T-helper 9 cell (primary cell): ENCODE results near the gene PLEKHM3.

Experiments
- DNase-seq: peaks from one replicate; pipeline ENCODE4 v3.0.0-alpha.2; 2020
- total RNA-seq, 2 donors: gene quantifications; one replicate each; lab custom pipeline; 2026; lab: John Stamatoyannopoulos, UW

The PLEKHM3 gene
- 22.4 to 23.7 reads per million in 2 donors for total RNA-seq

- peak; percentile 46 for DNase-seq
Measured at GRCh38 chr2:208025037-208025813, at the start of gene PLEKHM3. TSS of gene PLEKHM3 (minus strand) at chr2:208025527. CDS start at chr2:208001639, 23,888 bp downstream.

GRCh38 chr2:208074610-208075356 is 49.5 kb upstream of the PLEKHM3 start:
- no peak for DNase-seq

GRCh38 chr2:208072250-208072892 is 47.0 kb upstream of the PLEKHM3 start:
- DNase-seq = peak; percentile 29

- DNase-seq = no peak
Measured at GRCh38 chr2:208069186-208069585, 43.9 kb upstream of the PLEKHM3 start.

- DNase-seq = no peak
Measured at GRCh38 chr2:208066016-208066415, 40.7 kb upstream of the PLEKHM3 start.

GRCh38 chr2:208065476-208065875 is 40.1 kb upstream of the PLEKHM3 start:
- DNase-seq = no peak

- DNase-seq = no peak
Measured at GRCh38 chr2:208064220-208064961, 39.1 kb upstream of the PLEKHM3 start.

GRCh38 chr2:208062961-208063360 is 37.6 kb upstream of the PLEKHM3 start:
- DNase-seq = no peak

- DNase-seq = no peak
Measured at GRCh38 chr2:208062113-208062512, 36.8 kb upstream of the PLEKHM3 start.

GRCh38 chr2:208057108-208057507 is 31.8 kb upstream of the PLEKHM3 start:
- no peak for DNase-seq

- no peak for DNase-seq
Measured at GRCh38 chr2:208049441-208049840, 24.1 kb upstream of the PLEKHM3 start.

GRCh38 chr2:208049006-208049405 is 23.7 kb upstream of the PLEKHM3 start:
- DNase-seq = no peak

GRCh38 chr2:208047840-208048239 is 22.5 kb upstream of the PLEKHM3 start:
- no peak for DNase-seq

- no peak for DNase-seq
Measured at GRCh38 chr2:208046686-208047085, 21.4 kb upstream of the PLEKHM3 start.

GRCh38 chr2:208042450-208042849 is 17.1 kb upstream of the PLEKHM3 start:
- DNase-seq = no peak

GRCh38 chr2:208042041-208042440 is 16.7 kb upstream of the PLEKHM3 start:
- no peak for DNase-seq

GRCh38 chr2:208040199-208041171 is 15.2 kb upstream of the PLEKHM3 start:
- peak; percentile 48 for DNase-seq

- no peak for DNase-seq
Measured at GRCh38 chr2:208039376-208040110, 14.2 kb upstream of the PLEKHM3 start.

- no peak for DNase-seq
Measured at GRCh38 chr2:208037564-208038487, 12.5 kb upstream of the PLEKHM3 start.

- no peak for DNase-seq
Measured at GRCh38 chr2:208036357-208036756, 11.0 kb upstream of the PLEKHM3 start.
